ENCODE measurements around the gene ATP6AP1.

The ATP6AP1 gene

GRCh38 chrX:154445776-154446175 is 17.3 kb downstream of the ATP6AP1 start:
- no peak for TF ChIP-seq CTCF (conservative IDR thresholded peaks at IDR 0.05; ENCODE audit: low read depth, low read length)
- H3K4me3 ChIP-seq (ENCODE audit: low read depth, low read length), result no peak overlapping the region
- no peak for DNase-seq (ENCODE audit: low read depth)

- H3K4me3 ChIP-seq (ENCODE audit: low read depth, low read length), result no peak overlapping the region
- DNase-seq (ENCODE audit: low read depth), result no peak
- TF ChIP-seq CTCF (conservative IDR thresholded peaks at IDR 0.05; ENCODE audit: low read depth, low read length), result no peak
Measured at GRCh38 chrX:154446430-154446829, 18.0 kb downstream of the ATP6AP1 start.

DNA sequence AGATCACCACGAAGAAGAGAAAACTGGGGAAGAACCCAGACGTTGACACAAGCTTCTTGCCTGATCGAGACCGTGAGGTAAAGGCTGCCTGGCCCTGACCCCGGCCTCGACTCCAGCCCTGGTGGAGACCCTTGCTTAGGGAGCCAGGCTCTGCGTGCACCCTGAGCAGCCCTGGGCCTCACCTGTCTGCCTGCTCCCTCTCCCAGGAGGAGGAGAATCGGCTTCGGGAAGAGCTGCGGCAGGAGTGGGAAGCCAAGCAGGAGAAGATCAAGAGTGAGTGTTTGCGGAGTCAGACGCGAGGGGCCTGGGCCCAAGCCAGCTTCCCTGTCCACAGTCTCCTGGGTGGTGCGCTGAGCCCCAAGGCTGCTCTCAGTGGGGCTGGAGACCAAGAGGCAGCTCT is 20.0 kb downstream of the ATP6AP1 start:
- TF ChIP-seq CTCF (conservative IDR thresholded peaks at IDR 0.05; ENCODE audit: low read depth, low read length), result no peak
- DNase-seq (ENCODE audit: low read depth), result no peak

GRCh38 chrX:154449618-154450017 is 21.1 kb downstream of the ATP6AP1 start:
- no peak overlapping the region for H3K4me3 ChIP-seq (ENCODE audit: low read depth, low read length)
- no peak for DNase-seq (ENCODE audit: low read depth)
- TF ChIP-seq CTCF (conservative IDR thresholded peaks at IDR 0.05; ENCODE audit: low read depth, low read length), result no peak

More for the DNA sequence above, 20.0 kb downstream of the ATP6AP1 start:
- no peak overlapping the region for H3K4me3 ChIP-seq (ENCODE audit: low read depth, low read length)

- H3K4me3 ChIP-seq (ENCODE audit: low read depth, low read length), result no peak overlapping the region
- TF ChIP-seq CTCF (conservative IDR thresholded peaks at IDR 0.05; ENCODE audit: low read depth, low read length), result no peak
- no peak for DNase-seq (ENCODE audit: low read depth)
Measured at GRCh38 chrX:154450312-154450711, 21.8 kb downstream of the ATP6AP1 start.

DNA sequence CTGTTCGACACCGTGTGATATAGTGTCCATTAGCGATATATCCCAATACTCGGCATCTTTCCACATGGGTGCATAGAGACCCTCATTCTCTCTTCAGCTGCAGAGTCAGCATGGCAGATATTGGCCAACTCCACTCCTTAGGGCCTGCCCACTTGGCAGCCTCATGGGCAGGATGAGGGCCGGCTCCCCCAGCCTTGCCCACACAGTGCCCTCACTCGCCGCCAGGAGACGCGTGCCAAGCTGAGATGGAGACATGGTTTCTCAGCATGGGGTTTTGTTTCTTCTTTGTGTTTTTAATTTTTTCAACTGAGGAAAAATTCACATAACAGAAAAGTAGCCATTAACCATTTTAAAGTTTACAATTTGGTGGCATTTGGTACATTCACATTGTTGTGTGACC is 24.3 kb downstream of the ATP6AP1 start:
- no peak for TF ChIP-seq CTCF (conservative IDR thresholded peaks at IDR 0.05; ENCODE audit: low read depth, low read length)
- no peak overlapping the region for H3K4me3 ChIP-seq (ENCODE audit: low read depth, low read length)
- no peak for DNase-seq (ENCODE audit: low read depth)

DNA sequence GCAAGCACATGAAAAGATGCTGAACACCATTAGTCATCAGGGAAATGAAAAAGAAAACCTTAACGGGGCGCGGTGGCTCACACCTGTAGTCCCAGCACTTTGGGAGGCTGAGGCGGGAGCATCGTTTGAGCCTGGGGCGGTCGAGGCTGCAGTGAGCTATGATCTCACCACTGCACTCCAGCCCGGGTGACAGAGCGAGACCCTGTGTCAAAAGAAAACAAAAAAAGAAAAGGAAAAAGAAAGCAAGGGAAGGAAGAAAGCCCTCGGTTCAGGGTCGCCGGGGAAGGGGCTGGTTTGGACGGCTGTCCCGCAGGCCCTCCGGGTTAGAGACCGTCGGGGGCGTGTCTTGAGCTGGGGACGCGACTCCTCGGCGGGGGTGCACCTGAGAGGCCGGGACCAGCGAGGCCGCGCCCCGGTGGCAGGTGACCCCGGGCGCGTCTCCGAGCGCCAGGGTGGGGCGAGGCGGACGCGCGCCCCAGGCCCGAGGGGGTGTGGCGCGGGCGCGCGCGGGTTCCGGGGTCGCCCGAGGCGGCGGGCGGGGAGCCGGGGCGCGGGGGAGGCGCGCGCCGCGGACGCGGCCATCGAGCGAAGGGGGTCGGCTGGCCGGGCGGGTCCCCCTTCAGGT is 29.1 kb downstream of the ATP6AP1 start:
- peak overlapping the region; percentile 70 for H3K4me3 ChIP-seq (ENCODE audit: low read depth, low read length)
- no peak for TF ChIP-seq CTCF (conservative IDR thresholded peaks at IDR 0.05; ENCODE audit: low read depth, low read length)
- no peak for DNase-seq (ENCODE audit: low read depth)
